Chondrocyte (in vitro differentiated cells): ENCODE results near the gene ERCC2. TPM values are rescaled to one million over a fixed set of nuclear protein-coding genes. Genes with fewer than 3 reads are reported as not detected.
"Not testable (repeated sequence)": the region's sequence is repeated elsewhere in the genome, so short reads cannot be mapped to it uniquely, and the experiment has no call there.

ENCODE experiments used
- DNase-seq: peaks from one replicate; pipeline ENCODE4 v3.0.0; 2021; ENCODE audit warnings: mixed read lengths, low spot score
- H3K27ac Mint-ChIP-seq: one replicate; pipeline ENCODE4 v1.8.0; 2021; ENCODE audit warnings: mild to moderate bottlenecking, moderate library complexity, mixed read lengths; ENCODE audit not compliant: unreplicated experiment
- H3K27me3 Mint-ChIP-seq: 2 replicates; pipeline ENCODE4 v1.8.0; 2021; ENCODE audit warnings: low read depth, mixed read lengths
- H3K36me3 Mint-ChIP-seq: 2 replicates; pipeline ENCODE4 v1.8.0; 2021; ENCODE audit warnings: low read depth, mixed read lengths
- H3K4me1 Mint-ChIP-seq: 2 replicates; pipeline ENCODE4 v1.8.0; 2021; ENCODE audit warnings: low read depth, mild to moderate bottlenecking, mixed read lengths
- H3K4me3 Mint-ChIP-seq: one replicate; pipeline ENCODE4 v1.8.0; 2021; ENCODE audit warnings: mild to moderate bottlenecking, moderate library complexity, mixed read lengths; ENCODE audit not compliant: unreplicated experiment
- H3K9me3 Mint-ChIP-seq: 2 replicates; pipeline ENCODE4 v1.8.0; 2021; ENCODE audit warnings: low read depth, mixed read lengths
- total RNA-seq: library from RNA; stranded (reverse); gene quantifications from 3 replicates; pipeline ENCODE4 v1.2.1, GENCODE V29; 2021
- TF ChIP-seq, protein P1 (sequence below): fragments of 200-600 bp; sonication (generic); IDR thresholded peaks from 2 replicates; pipeline ENCODE4 v1.5.0; 2021; ENCODE audit warnings: antibody characterized with exemption, mild to moderate bottlenecking, moderate library complexity

The ERCC2 gene
- total RNA-seq, 1 donor from 2014 or later, result 29.6 TPM

DNA sequence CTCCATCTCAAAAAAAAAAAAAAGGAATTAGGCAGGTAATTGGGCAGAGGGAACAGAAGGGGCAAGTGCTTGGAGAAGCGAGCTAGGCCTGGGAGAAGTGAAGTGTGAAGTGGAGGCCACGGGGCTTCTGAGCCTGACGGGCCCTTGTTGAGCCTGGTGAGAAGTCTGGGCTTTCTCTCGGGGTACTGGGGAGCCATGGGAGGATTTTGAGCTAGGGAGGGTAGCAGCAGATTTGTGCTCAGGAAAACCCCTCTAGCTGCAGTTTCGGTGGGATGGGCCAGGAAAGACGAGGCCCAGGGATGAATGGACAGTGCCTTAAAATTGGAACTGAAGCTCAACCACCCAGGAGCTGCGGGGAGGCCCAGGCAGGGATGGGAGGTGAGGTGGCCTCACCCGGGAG, 44.1 kb upstream of the ERCC2 start:
- peaks cover 14% of the 10 kb centered on the region for H3K4me1 Mint-ChIP-seq
- no peak for DNase-seq
- TF ChIP-seq, protein P1, sequence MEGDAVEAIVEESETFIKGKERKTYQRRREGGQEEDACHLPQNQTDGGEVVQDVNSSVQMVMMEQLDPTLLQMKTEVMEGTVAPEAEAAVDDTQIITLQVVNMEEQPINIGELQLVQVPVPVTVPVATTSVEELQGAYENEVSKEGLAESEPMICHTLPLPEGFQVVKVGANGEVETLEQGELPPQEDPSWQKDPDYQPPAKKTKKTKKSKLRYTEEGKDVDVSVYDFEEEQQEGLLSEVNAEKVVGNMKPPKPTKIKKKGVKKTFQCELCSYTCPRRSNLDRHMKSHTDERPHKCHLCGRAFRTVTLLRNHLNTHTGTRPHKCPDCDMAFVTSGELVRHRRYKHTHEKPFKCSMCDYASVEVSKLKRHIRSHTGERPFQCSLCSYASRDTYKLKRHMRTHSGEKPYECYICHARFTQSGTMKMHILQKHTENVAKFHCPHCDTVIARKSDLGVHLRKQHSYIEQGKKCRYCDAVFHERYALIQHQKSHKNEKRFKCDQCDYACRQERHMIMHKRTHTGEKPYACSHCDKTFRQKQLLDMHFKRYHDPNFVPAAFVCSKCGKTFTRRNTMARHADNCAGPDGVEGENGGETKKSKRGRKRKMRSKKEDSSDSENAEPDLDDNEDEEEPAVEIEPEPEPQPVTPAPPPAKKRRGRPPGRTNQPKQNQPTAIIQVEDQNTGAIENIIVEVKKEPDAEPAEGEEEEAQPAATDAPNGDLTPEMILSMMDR, result no peak
- peaks cover 27% of the 10 kb centered on the region for H3K36me3 Mint-ChIP-seq
- H3K9me3 Mint-ChIP-seq, result no peaks in the 10 kb centered on the region
- no peak overlapping the region for H3K4me3 Mint-ChIP-seq
- H3K27ac Mint-ChIP-seq, result no peak overlapping the region
- no peaks in the 10 kb centered on the region for H3K27me3 Mint-ChIP-seq

DNA sequence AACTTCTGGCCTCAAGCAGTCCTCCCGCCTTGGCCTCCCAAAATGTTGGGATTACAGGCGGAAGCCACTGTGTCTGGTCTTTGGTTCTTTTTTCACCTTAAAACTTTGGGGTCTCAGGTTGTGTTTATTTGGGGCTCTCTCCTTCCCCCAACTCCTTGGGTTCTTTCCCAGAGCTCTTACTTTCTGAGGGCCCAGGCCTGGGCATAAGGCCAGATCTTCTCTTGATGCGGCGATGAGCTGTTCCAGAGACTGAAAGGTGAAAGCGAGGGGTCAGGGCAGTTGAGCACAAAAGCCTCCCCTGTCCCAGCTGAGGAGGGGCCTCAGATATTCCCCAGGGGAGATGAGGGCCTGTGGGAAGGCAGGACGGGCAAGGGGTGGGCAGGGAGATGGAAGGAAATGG, 43.1 kb upstream of the ERCC2 start:
- Mint-ChIP-seq H3K9me3 (no peaks in the 10 kb centered on the region), H3K36me3 (peaks cover 26% of the 10 kb centered on the region), H3K27ac (no peak overlapping the region), H3K4me1 (peaks cover 14% of the 10 kb centered on the region), H3K27me3 (no peaks in the 10 kb centered on the region), H3K4me3 (no peak overlapping the region)
- no peak for DNase-seq
- TF ChIP-seq, protein P1, result no peak

DNA sequence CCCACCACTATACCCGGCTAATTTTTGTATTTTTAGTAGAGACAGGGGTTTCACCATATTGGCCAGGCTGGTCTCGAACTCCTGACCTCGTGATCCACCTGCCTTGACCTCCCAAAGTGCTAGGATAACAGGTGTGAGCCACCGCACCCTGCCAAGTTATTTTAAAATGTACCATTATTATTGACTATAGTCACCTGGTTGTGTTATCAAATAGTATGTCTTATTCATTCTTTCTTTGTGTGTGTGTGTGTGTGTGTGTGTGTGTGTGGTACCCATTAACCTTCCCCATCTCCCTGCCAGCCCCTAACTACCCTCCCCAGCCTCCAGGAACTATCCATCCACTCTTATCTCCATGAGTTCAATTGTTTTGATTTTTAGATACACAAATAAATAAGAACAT, 40.0 kb upstream of the ERCC2 start:
- Mint-ChIP-seq H3K36me3 (peaks cover 19% of the 10 kb centered on the region), H3K4me1 (peaks cover 18% of the 10 kb centered on the region)
- H3K4me3 Mint-ChIP-seq, H3K27ac Mint-ChIP-seq, DNase-seq, H3K27me3 Mint-ChIP-seq, H3K9me3 Mint-ChIP-seq: not testable (repeated sequence)

DNA sequence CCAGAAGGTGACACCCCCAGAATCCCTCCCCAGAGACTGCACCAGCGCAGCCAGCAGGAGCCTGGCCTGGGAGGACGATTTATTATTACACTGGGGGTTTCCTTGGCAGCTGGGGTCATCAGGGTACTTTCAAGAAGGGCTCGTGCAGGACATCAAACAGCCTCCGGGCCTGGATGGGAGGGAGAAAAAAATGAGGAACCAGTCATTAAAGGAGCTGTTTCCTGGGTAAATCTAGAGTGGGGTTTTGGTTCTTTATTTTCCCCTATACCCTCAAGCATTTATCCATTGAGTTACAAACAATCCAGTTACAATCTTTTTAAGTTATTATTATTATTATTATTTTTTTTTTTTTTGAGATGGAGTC, 39.2 kb upstream of the ERCC2 start:
- Mint-ChIP-seq H3K4me1 (peaks cover 18% of the 10 kb centered on the region), H3K27me3 (no peaks in the 10 kb centered on the region), H3K9me3 (no peaks in the 10 kb centered on the region), H3K27ac (no peak overlapping the region), H3K4me3 (no peak overlapping the region), H3K36me3 (peaks cover 18% of the 10 kb centered on the region)
- TF ChIP-seq, protein P1, result no peak
- no peak for DNase-seq

DNA sequence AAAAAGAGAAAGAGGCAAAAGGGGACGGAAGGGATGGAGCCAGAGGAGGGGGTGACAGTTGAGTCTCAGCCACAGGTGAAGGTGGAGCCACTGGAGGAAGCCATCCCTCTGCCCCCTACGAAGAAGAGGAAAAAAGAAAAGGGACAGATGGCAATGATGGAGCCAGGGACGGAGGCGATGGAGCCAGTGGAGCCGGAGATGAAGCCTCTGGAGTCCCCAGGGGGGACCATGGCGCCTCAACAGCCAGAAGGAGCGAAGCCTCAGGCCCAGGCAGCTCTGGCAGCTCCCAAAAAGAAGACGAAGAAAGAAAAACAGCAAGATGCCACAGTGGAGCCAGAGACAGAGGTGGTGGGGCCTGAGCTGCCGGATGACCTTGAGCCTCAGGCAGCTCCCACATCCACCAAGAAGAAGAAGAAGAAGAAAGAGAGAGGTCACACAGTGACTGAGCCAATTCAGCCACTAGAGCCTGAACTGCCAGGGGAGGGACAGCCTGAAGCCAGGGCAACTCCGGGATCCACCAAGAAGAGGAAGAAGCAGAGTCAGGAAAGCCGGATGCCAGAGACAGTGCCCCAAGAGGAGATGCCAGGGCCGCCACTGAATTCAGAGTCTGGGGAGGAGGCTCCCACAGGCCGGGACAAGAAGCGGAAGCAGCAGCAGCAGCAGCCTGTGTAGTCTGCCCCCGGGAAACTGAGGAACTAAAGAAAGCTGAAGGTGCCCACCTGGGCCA, 38.6 kb upstream of the ERCC2 start:
- Mint-ChIP-seq H3K4me3 (no peak overlapping the region), H3K27ac (no peak overlapping the region)

More for the DNA sequence above, 38.6 kb upstream of the ERCC2 start:
- H3K36me3 Mint-ChIP-seq, result peaks cover 14% of the 10 kb centered on the region
- no peaks in the 10 kb centered on the region for H3K9me3 Mint-ChIP-seq
- DNase-seq, result no peak
- H3K4me1 Mint-ChIP-seq, result peaks cover 22% of the 10 kb centered on the region
- TF ChIP-seq, protein P1, result no peak
- no peaks in the 10 kb centered on the region for H3K27me3 Mint-ChIP-seq
